ENCODE results near the gene PNRC2.
"Not testable (repeated sequence)": the region's sequence is repeated elsewhere in the genome, so short reads cannot be mapped to it uniquely, and the experiment has no call there.

PNRC2 gene

DNA sequence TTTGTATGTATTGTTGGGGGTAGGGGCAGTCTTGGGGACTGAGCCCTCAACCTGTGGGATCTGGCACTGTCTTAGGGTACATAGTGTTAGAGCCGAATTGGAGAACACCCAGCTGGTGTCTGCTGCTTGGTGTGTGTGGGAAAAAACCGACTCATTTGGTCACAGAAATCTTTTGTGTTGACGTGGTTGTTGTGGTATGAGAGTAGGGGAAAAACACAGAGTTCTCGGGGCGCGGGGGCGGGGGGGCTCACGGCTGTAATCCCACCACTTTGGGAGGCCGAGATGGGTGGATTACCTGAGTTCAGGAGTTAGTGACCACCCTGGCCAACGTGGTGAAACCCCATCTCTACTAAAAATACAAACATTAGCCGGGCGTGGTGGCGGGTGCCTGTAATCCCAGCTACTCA, 35.8 kb downstream of the PNRC2 start:
- no peak for DNase-seq

DNA sequence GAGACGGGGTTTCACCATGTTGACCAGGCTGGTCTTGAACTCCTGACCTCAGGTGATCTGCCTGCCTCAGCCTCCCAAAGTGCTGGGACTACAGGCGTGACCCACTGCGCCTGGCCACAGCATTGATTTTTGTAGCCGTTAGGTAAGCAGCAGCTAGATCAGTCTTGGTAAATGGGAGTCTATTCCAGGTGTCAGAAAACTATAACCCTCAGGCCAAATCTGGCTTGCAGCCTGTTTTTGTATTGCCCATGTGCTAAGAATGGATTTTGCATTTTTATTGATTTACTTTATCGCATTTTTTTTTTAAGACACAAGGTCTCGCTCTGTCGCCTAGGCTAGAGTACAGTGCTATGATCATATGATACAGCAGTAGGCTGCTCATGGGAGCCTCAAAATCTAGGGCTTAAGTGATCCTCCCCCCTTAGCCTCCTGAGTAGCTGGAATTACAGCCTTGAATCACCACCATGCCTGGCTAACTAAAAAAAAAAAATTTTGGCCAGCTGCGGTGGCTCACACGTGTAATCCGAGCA, 37.1 kb downstream of the PNRC2 start:
- no peak for DNase-seq

DNA sequence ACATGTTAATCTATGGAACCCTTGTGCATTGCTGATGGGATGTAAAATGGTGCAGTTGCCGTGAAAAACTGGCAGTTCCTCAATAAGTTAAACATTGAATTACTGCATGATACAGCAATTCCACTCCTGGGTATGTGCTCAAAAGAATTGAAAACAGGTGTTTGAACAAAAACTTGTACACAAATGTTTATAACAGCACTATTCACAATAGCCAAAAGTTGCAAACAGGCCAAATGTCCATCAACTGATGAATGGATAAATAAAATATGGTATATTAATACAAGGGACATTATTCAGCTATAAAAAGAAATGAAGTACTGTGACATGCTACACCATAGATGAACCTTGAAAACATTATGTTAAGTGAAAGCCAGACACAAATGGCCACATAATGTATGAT, 38.2 kb downstream of the PNRC2 start:
- no peak for DNase-seq

DNA sequence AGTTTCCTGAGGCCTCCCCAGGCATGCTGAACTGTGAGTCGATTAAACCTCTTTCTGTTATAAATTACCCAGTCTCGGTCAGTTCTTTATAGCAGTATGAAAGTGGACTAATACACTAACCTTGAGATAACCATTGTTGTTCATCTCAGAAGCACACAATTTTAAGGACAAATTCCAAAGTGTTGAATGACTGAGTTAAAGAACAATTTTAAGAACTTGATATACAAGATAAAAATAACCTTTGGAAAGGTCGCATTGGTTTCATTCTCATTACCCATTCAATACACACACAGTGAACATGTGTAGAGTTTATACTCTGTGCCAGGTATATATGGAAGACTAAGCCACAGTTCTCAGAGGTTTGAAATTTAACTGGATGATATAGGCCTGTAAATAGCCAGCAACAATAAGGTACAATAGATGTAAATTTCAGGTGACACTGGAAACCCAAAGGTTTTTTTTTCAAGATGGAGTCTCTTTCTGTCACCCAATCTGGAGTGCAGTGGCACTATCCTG, 39.6 kb downstream of the PNRC2 start:
- DNase-seq = no peak

DNA sequence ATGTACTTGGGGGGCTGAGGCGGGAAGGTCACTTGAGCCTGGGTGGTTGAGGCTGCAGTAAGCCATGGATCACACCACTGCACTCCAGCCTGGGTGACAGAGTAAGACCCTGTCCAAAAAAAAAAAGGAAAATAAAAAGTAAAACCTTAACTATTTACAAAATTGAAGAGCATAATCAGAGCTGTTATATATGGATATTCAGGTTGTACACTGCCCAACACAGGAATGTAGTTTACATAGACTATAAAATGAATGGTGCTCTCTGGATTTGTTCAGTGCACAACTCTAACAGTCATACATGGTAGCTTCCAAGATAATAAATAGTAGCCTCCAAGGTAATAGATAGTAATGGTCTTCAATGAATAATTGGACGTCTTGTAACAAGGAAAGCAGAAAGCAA, 43.1 kb downstream of the PNRC2 start:
- no peak for DNase-seq

DNA sequence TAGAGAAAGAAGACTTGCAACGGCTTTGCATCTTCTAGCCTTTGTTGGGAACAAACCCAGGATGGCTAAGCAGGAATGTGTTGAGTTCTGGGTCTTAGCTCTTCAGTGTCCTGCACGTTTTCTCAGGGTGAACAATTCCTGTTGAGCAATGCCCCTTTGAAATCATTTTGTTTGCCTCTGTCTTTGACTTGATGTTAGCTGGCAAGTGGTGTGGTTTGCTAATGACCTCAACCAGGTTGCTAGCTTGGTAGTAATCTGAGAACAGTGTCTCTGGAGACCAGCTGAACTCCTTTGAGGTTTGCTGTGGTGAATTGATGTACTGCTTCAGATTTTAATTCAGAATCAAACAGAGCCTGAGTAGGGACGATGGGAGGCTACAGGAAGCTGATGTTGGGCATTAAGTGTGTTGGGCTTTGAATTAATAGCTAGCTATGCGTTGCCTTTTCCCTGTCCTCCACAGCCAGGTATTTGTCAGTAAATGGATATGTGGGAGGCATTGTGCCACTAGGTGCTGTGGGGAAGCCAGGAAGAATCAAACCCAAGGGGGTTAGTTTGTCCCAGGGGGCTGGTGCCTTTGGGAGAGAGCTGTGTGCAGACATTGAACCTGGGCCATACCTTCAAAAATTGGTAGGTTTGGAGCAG, 43.8 kb downstream of the PNRC2 start:
- no peak for DNase-seq

DNA sequence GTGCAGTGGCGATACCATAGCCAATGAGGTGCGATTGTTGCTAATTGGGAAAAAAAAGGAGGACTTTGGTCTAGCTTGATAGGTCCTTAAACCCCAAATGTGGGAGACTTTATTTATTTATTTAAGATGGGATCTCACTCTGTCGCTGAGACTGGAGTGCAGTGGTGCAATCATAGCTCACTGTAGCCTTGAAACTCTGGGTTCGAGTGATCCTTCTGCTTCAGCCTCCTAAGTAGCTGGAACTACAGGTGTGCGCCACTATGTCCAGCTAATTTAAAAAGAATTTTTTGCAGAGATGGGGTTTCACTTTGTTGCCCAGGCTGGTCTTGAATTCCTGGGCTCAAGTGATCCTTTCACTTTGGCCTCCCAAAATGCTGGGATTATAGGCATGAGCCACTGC, 44.5 kb downstream of the PNRC2 start:
- no peak for DNase-seq

DNA sequence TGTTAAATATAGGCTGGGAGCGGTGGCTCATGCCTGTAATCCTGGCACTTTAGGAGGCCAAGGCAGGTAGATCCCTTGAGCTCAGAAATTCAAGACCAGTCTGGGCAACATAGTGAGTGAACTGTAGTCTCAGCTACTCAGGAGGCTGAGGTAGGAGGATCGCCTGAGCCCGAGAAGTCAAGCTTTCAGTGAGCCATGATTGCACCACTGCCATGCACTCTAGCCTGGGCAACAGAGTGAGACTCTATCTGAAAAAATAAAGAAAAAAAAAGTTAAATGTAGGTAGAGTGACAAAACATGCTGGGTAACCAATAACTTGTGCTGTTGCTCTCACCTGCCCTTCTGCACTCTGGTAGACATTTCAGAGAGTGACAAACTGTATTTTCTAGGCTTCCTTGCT, 45.5 kb downstream of the PNRC2 start:
- DNase-seq = no peak

DNA sequence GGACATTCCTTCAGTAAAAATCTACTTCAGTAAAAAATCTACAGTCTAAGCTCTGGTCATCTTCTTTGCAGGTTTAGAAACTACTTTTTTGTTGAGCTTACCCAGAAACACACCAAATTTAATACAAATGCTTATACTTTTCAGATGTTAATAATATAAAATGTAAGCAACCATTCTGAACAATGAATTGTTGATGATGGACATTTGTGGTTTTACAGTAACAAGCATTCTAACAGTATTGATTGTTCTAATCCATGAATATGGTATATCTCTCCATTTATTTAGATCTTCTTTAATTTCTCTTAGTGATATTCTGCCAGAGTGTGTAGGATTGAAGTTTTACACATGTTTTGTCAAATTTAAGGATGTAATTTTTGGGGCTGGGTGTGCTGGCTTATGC, 47.5 kb downstream of the PNRC2 start:
- DNase-seq = no peak

DNA sequence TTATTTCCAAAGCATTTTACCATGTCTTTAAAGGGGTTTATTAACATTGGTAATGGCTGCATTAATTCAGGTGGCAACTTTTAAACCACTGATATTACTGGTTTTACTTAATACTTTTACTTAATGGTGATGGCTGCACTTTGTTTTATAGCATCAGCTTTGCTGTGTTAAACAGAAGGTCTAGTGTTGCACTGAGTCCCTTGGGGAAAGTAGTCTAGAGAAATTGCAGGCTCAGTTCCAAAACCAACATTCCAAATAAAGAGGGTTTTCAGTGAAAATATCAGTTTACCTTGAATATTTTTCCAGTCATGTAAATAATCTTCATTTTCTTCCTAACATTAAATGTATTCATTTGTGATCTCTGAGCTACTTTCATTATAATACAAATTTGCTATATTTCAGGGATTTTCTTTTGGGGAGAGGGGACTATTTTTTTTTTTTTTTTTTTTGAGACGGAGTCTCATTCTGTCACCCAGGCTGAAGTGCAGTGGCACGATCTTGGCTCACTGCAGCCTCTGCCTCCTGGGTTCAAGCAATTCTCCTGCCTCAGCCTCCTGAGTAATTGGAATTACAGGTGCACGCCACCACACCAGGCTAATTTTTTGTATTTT, 49.1 kb downstream of the PNRC2 start:
- DNase-seq = not testable (repeated sequence)

DNA sequence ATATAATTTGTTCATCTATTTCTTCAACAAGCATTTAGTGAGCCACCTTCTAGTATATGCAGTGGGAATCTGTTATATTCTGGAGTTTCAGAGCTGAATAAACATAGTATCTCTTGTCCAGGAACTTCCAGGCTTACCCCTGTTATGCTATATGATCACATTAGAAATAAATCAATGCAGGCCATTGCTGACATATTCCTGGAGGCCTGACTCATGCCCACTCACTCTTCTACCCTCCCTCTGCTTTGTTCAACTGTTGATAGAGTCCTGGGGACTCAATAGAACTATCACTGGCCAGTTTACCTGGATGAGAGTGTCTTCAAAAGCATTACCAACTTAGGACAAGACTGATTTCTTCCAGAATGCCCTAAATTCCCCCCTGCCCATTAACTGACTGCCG, 49.8 kb downstream of the PNRC2 start:
- no peak for DNase-seq

DNA sequence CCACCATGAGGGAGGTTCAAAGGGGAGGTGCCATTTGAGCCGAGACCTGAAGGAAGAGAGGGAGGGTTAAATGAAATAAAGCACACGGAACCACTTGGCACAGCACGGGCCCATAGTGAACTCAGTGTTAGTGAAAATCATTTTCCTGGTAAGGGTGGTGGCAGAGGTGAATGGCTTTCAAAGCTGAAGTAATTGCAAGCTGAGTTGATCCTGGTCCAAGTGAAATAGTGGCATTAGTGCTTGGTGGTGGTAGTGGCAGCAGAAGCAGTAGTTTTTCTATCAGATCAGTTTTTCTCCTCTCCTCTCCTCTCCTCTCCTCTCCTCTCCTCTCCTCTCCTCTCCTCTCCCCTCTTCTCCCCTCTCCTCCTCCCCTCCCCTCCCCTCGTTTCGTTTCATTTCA, 51.0 kb downstream of the PNRC2 start:
- no peak for DNase-seq

DNA sequence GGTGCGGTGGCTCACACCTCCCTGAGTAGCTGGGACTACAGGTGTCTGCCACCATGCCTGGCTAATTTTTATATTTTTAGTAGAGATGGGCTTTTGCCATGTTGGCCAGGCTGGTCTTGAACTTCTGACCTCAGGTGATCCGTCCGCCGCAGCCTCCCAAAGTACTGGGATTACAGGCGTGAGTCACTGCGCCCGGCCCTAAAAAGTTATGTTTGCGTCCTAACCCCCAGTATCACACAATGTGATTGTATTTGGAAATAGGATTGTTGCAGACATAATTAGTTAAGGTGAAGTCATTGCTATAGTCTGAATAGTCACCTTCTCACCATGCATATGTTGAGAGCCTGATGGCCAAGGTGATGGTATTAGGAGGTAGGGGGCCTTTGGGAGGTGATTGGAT, 53.2 kb downstream of the PNRC2 start:
- DNase-seq = not testable (repeated sequence)
